Gastroesophageal sphincter (tissue), 4 donors: Measurements from ENCODE around the gene RTCA. TPM values are rescaled to one million over a fixed set of nuclear protein-coding genes. Genes with fewer than 3 reads are reported as not detected.
A peak's percentile ranks its signal among the peaks of the same experiment; 100 is the strongest.
"Not testable (repeated sequence)": the region's sequence is repeated elsewhere in the genome, so short reads cannot be mapped to it uniquely, and the experiment has no call there.

ENCODE experiments used
- ATAC-seq: fragments of 150-250 bp; one replicate; pipeline ENCODE4 v1.9.1; 2016; ENCODE audit warnings: mild to moderate bottlenecking, moderate library complexity
- H3K27ac ChIP-seq, 4 donors: fragments of 200-600 bp; sonication (generic) in 3 of 4; 1 replicate in 3 of 4; 2 replicates in 1 of 4; pipeline ENCODE4 v1.5.1; 2016 to 2019
- H3K27me3 ChIP-seq: fragments of 200-600 bp; sonication (generic); one replicate; pipeline ENCODE4 v1.5.1; 2019
- H3K36me3 ChIP-seq, 2 donors: fragments of 200-600 bp; sonication (generic); one replicate each; pipeline ENCODE4 v1.5.1; 2019; ENCODE audit warnings: control low read depth in 1 of 2
- H3K4me1 ChIP-seq, 3 donors: fragments of 200-600 bp; sonication (generic); 1 replicate in 2 of 3; 2 replicates in 1 of 3; pipeline ENCODE4 v1.5.1; 2016 to 2019; ENCODE audit warnings: control low read depth in 2 of 3
- H3K4me3 ChIP-seq, 2 donors: fragments of 200-600 bp; sonication (generic); one replicate each; pipeline ENCODE4 v1.5.1; 2019; ENCODE audit warnings: mild to moderate bottlenecking in 1 of 2, moderate library complexity in 1 of 2
- H3K9me3 ChIP-seq, 3 donors: fragments of 200-600 bp; sonication (generic); one replicate each; pipeline ENCODE4 v1.5.1; 2017 to 2019; ENCODE audit warnings: control low read depth in 2 of 3
- EP300 ChIP-seq: sonication (generic); formaldehyde crosslinking; IDR thresholded peaks from one replicate; pipeline ENCODE4 v1.6.1; 2017; ENCODE audit warnings: antibody characterized with exemption, mild to moderate bottlenecking
- POLR2A ChIP-seq, 2 donors: fragments of 450-650 bp; IDR thresholded peaks; one replicate each; pipeline ENCODE4 v1.6.1; 2017; ENCODE audit warnings: antibody characterized with exemption in 2 of 2, mild to moderate bottlenecking in 2 of 2, moderate library complexity in 1 of 2
- POLR2AphosphoS5 ChIP-seq: sonication (generic); formaldehyde crosslinking; IDR thresholded peaks from one replicate; pipeline ENCODE4 v1.6.1; 2017; ENCODE audit warnings: antibody characterized with exemption
- WGBS, 2 donors: methylation state at CpG; one replicate each; pipeline ENCODE4 v1.1.5; 2018; ENCODE audit warnings: low coverage in 1 of 2; 5-methylcytosine and 5-hydroxymethylcytosine counted together
- total RNA-seq, 4 donors: library from RNA; depleted of rRNA; stranded (reverse); fragments of >200 nt; gene quantifications; one replicate each; pipeline ENCODE4 v1.1.0, GENCODE V29; 2016
- TF ChIP-seq, protein P1 (sequence below), 4 experiments: fragments of 200-600 bp in 2 of 4; fragments of 450-650 bp in 2 of 4; sonication (generic) in 1 of 4; IDR thresholded peaks; one replicate each; pipeline ENCODE4 v1.5.1; 2017 to 2019; ENCODE audit warnings: antibody characterized with exemption in 4 of 4, mild to moderate bottlenecking in 2 of 4, moderate library complexity in 2 of 4

Gene RTCA
- total RNA-seq, 4 donors from 2014 or later: 13.2 to 27.1 (median 17.7) TPM

DNA sequence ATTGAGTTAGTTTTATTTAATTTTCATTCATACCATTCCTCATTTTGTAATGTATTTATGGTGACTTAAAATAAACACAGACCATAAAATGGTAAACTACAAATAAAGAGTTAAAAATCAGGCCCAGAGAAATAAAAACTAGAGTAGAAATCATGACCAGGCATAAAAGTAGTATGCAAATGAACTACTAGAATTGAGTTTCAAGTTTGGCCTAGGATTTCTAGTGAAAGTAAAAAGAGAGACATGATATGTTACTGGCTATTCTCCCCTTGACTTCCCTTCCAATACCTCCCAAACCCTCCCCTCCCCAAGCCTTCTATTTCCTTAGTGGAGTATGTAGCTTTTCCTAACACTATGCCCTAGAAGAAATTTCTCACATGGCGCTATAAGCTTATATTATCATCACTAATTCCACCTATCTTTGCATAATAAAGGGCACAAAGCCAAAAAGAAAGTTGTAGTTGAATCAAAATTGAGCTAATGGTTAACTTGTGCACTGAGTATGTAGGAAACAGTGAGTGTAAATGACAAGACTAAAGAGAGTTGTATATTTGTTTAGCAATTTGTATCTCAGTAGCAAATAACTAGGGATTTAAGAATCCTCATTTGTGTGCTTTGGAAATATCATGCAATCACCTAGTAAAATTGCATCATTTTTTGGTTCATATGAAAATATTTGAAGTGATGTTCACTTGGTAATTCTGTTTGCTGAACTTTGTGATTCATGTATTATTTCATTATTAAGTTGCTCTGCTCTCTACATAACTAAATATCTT lies 56.6 kb downstream of the RTCA start:
- no peaks in the 10 kb centered on the region for H3K36me3 ChIP-seq
- WGBS, 2 donors: 69 to 100% methylated on average over 1 of the region's 1 CpG
- H3K27me3 ChIP-seq: no peaks in the 10 kb centered on the region
- peak; percentile 70 for ATAC-seq
- H3K4me3 ChIP-seq: no peak overlapping the region
- peaks cover 0 to 3% (median 0%) of the 10 kb centered on the region in 3 donors for H3K4me1 ChIP-seq
- peak overlapping the region in 2 of 4 donors; percentile 32 to 48 for H3K27ac ChIP-seq
- H3K9me3 ChIP-seq: peaks cover 0 to 18% (median 0%) of the 10 kb centered on the region in 3 donors
- peak; percentile 15 for TF ChIP-seq POLR2AphosphoS5
- TF ChIP-seq EP300: no peak

DNA sequence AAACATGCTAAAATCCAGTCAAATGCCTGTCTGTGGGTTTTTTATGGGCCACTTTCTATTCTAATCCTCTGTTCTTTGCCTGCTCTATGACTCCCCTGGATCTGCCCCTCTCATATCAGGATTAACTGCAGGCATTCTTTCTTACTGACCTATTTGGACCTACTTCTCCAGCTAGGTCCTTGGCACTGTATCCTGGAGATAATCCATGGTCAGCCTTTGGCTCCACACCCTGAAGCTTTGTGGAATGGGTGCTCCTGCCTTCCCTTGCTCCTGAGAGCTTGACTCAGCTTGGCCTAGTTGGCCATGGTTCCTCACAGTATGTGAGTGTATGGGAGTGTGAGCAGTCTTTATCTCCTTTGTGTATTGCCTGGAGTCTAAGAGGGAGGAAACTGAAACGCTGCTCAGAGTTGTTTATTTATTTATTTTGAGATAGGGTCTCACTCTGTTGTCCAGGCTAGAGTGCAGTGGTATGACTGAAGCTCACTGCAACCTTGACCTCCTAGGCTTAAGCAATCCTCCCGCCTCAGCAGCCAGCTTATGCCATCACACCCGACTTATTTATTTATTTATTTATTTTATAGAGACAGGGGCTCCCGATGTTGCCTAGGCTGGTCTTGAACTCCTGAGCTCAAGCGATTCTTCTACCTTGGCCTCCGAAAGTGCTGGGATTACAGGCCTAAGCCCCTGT lies 57.5 kb downstream of the RTCA start:
- TF ChIP-seq, protein P1, sequence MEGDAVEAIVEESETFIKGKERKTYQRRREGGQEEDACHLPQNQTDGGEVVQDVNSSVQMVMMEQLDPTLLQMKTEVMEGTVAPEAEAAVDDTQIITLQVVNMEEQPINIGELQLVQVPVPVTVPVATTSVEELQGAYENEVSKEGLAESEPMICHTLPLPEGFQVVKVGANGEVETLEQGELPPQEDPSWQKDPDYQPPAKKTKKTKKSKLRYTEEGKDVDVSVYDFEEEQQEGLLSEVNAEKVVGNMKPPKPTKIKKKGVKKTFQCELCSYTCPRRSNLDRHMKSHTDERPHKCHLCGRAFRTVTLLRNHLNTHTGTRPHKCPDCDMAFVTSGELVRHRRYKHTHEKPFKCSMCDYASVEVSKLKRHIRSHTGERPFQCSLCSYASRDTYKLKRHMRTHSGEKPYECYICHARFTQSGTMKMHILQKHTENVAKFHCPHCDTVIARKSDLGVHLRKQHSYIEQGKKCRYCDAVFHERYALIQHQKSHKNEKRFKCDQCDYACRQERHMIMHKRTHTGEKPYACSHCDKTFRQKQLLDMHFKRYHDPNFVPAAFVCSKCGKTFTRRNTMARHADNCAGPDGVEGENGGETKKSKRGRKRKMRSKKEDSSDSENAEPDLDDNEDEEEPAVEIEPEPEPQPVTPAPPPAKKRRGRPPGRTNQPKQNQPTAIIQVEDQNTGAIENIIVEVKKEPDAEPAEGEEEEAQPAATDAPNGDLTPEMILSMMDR (IDR thresholded peaks at IDR 0.05): no peak
- TF ChIP-seq EP300 (no peak), POLR2AphosphoS5 (no peak), POLR2A (IDR thresholded peaks at IDR 0.05) (no peak)
- Histone ChIP-seq H3K27ac (peak overlapping the region in 3 of 4 donors; percentile 27 to 48 (median 32)), H3K9me3 (peaks cover 0 to 18% (median 0%) of the 10 kb centered on the region in 3 donors), H3K4me3 (no peak overlapping the region), H3K27me3 (no peaks in the 10 kb centered on the region), H3K36me3 (no peaks in the 10 kb centered on the region), H3K4me1 (peaks cover 0 to 3% (median 0%) of the 10 kb centered on the region in 3 donors)
- 81 to 85% methylated on average over 5 to 6 of the region's 6 CpGs for WGBS, 2 donors
- ATAC-seq: peak; percentile 74

DNA sequence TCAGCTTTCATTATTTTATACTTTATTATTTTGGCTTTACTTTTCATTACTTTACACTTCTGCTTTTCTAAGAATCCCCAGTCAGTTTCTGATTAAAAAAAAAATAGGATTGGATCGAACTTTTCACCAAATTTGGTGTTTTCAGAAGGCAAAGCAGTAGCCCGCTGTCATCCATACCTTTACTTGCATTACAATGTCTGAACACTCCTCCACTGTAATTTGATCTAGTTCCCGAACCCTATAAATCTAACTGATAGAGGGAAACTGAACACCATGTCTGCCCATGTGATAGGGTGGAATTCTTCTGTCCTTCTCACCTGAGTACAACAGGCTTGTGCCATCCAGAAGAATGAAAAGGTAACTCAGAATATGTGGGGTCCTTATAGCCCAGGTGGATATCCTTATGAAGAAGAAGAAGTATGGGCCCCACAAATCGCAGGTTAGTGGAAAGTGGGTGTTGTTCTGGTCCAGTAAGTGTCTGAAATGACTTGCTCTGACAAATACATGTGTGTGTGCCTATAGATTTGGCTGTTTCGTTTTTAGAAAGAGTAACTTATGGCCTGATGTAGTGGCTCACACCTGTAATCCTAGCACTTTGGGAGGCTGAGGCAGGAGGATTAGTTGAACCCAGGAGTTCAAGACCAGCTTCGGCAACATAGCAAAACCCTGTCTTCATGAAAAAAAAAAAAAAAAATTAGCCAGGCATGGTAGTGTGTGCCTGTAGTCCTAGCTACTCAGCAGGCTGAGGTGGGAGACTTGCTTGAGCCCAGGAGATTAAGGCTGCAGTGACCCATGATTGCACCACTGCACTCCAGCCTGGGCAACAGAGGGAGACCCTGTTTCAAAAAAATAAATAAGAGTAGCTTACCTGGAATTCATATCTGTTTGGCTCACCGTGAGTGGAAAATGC lies 59.7 kb downstream of the RTCA start:
- Histone ChIP-seq H3K27ac (no peak overlapping the region), H3K27me3 (no peaks in the 10 kb centered on the region), H3K36me3 (no peaks in the 10 kb centered on the region), H3K4me3 (no peak overlapping the region), H3K4me1 (peaks cover 0 to 3% (median 0%) of the 10 kb centered on the region in 3 donors), H3K9me3 (no peaks in the 10 kb centered on the region)
- TF ChIP-seq POLR2AphosphoS5: no peak
- TF ChIP-seq EP300: no peak
- no peak for TF ChIP-seq POLR2A (IDR thresholded peaks at IDR 0.05)
- TF ChIP-seq, protein P1 (IDR thresholded peaks at IDR 0.05): no peak
- 72 to 81% methylated on average over 6 to 7 of the region's 7 CpGs for WGBS, 2 donors
- ATAC-seq: no peak

DNA sequence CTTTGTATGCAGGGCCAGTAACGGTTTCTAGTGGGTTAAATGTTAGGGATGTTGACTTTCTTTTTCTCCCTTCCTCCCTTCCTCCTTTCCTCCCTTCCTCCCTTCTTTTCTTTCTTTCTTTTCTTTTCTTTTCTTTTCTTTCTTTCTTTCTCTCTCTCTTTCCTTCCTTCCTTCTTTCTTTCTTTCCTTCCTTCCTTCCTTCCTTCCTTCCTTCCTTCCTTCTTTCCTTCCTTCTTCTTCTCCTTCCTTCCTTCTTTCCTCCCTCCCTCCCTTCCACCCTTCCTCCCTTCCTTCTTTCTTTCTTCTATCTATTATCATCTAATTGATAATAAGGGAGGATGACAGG lies 60.3 kb downstream of the RTCA start:
- ATAC-seq, H3K4me1 ChIP-seq, H3K27me3 ChIP-seq, H3K9me3 ChIP-seq, H3K4me3 ChIP-seq, H3K27ac ChIP-seq, H3K36me3 ChIP-seq: not testable (repeated sequence)
- WGBS, 2 donors: 92 to 100% methylated on average over 1 of the region's 1 CpG

DNA sequence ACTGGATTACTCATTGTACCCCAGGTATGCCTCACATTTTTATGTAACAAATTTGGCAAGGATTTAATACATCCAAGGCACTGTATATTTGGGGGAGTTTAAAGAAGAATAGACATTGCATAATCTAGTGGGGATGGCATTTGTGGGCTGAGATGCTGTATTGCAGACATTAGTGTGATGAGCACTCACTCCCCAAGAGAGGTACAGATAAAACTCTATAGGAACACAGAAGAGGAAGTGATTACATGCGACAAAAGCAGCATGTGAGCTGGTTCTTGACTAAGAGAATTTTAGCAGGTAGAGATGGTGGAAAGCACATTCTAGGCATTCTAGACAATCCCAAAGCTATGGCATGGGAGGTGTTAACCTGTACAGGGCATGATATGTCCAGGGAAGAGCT lies 62.1 kb downstream of the RTCA start:
- Histone ChIP-seq H3K27ac (no peak overlapping the region), H3K9me3 (no peaks in the 10 kb centered on the region), H3K4me1 (peaks cover 0 to 3% (median 0%) of the 10 kb centered on the region in 3 donors), H3K27me3 (no peaks in the 10 kb centered on the region), H3K36me3 (no peaks in the 10 kb centered on the region), H3K4me3 (no peak overlapping the region)
- WGBS, 2 donors: 86 to 88% methylated on average over 1 of the region's 1 CpG
- TF ChIP-seq, protein P1 (IDR thresholded peaks at IDR 0.05): no peak
- TF ChIP-seq POLR2A (IDR thresholded peaks at IDR 0.05) (no peak), EP300 (no peak), POLR2AphosphoS5 (no peak)
- no peak for ATAC-seq

DNA sequence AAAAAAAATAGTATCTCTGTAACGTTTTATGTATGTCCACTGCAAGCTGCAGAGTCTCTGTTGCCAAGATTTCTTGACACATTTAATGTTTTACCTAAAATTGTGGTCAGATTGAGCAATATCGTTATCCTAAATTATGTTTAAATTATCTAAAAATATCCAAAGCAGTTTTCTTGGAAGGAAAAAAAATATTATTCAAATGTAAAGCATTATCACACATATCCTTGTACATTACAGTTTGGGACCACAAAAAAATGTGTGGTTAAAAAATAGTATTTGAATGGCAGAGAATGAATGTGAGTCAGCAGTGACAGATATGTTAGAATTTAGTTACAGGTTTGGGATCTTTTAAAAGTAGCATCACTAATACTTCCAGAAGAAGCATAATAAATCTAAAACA lies 65.1 kb downstream of the RTCA start:
- ATAC-seq: not testable (repeated sequence)
- 29 to 41% methylated on average over 2 of the region's 2 CpGs for WGBS, 2 donors

More for the DNA sequence above, 65.1 kb downstream of the RTCA start:
- not testable (repeated sequence) for H3K27ac ChIP-seq, H3K36me3 ChIP-seq, H3K4me1 ChIP-seq, H3K9me3 ChIP-seq, H3K27me3 ChIP-seq, H3K4me3 ChIP-seq
